ENCODE measurements around the gene ATP5ME.

- TF ChIP-seq, protein P1, sequence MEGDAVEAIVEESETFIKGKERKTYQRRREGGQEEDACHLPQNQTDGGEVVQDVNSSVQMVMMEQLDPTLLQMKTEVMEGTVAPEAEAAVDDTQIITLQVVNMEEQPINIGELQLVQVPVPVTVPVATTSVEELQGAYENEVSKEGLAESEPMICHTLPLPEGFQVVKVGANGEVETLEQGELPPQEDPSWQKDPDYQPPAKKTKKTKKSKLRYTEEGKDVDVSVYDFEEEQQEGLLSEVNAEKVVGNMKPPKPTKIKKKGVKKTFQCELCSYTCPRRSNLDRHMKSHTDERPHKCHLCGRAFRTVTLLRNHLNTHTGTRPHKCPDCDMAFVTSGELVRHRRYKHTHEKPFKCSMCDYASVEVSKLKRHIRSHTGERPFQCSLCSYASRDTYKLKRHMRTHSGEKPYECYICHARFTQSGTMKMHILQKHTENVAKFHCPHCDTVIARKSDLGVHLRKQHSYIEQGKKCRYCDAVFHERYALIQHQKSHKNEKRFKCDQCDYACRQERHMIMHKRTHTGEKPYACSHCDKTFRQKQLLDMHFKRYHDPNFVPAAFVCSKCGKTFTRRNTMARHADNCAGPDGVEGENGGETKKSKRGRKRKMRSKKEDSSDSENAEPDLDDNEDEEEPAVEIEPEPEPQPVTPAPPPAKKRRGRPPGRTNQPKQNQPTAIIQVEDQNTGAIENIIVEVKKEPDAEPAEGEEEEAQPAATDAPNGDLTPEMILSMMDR (IDR thresholded peaks at IDR 0.05), result peak; percentile 53 to 78 (median 70)
- no peak for TF ChIP-seq POLR2A (IDR thresholded peaks at IDR 0.05)
These were observed 10.0 kb upstream of the ATP5ME start for GRCh38 chr4:683982-684622.

Measured in heart left ventricle (tissue), 13 donors.